ENCODE results near the gene COG5. TPM values are rescaled to one million over a fixed set of nuclear protein-coding genes. Genes with fewer than 3 reads are reported as not detected.

COG5 gene
- total RNA-seq, 1 experiment from 2014 or later, result 20.2 TPM

GRCh38 chr7:107236862-107237261, 326.9 kb downstream of the COG5 start:
- Histone ChIP-seq H4K20me1 (ENCODE audit: control insufficient read depth, insufficient read depth, insufficient read length) (no peaks in the 10 kb centered on the region), H2BK12ac (ENCODE audit: insufficient read length, low read depth, low read length) (no peak overlapping the region), H2AK5ac (ENCODE audit: insufficient read length, low read length) (no peak overlapping the region), H3T11ph (ENCODE audit: low read length) (no peak overlapping the region), H3K79me2 (ENCODE audit: insufficient read depth, low read length) (no peaks in the 10 kb centered on the region), H4K5ac (ENCODE audit: insufficient read length, low read depth, low read length) (no peak overlapping the region), H3K9ac (ENCODE audit: extremely low read depth, insufficient read length, low read length) (no peak overlapping the region), H2BK15ac (ENCODE audit: low read depth, low read length) (no peak overlapping the region), H3K4me2 (ENCODE audit: insufficient read depth, insufficient read length, low read length) (no peak overlapping the region), H4K91ac (ENCODE audit: insufficient read length, low read depth, low read length) (no peak overlapping the region), H2BK20ac (ENCODE audit: low read depth, low read length, poor library complexity, severe bottlenecking) (no peak overlapping the region), H3K9me3 (ENCODE audit: control insufficient read depth, low read depth, low read length) (no peaks in the 10 kb centered on the region), H3K23me2 (ENCODE audit: insufficient read length, low read depth, low read length, poor library complexity, severe bottlenecking) (no peaks in the 10 kb centered on the region), H3K56ac (ENCODE audit: insufficient read length, low read depth, low read length) (no peak overlapping the region), H3K27me3 (ENCODE audit: insufficient read depth, low read length) (no peaks in the 10 kb centered on the region), H3K23ac (ENCODE audit: insufficient read length, low read depth, low read length) (no peak overlapping the region), H2AFZ (ENCODE audit: low read length) (no peak overlapping the region), H3K4me1 (ENCODE audit: insufficient read depth, low read length) (peaks cover 5% of the 10 kb centered on the region; the same call in 1 of the 2 replicates), H3K79me1 (ENCODE audit: insufficient read depth, low read depth, low read length, poor library complexity, severe bottlenecking) (no peaks in the 10 kb centered on the region), H2BK5ac (ENCODE audit: insufficient read length, low read length) (no peak overlapping the region), H2BK120ac (ENCODE audit: low read depth, low read length, poor library complexity, severe bottlenecking) (no peak overlapping the region), H3K14ac (ENCODE audit: insufficient read depth, low read length) (no peak overlapping the region), H4K8ac (replicated peaks; ENCODE audit: insufficient read length, low read depth, low read length) (no peak overlapping the region), H3K4ac (ENCODE audit: low read depth, low read length) (no peak overlapping the region), H3K18ac (ENCODE audit: insufficient read length, low read depth, low read length) (no peak overlapping the region), H3K27ac (ENCODE audit: insufficient read length, low read depth, low read length) (no peak overlapping the region)
- no peak overlapping the region for H3K27ac Mint-ChIP-seq
- H3K4me3 Mint-ChIP-seq, result no peak overlapping the region
- no peaks in the 10 kb centered on the region for H3K9me3 Mint-ChIP-seq
- TF ChIP-seq, protein P1, sequence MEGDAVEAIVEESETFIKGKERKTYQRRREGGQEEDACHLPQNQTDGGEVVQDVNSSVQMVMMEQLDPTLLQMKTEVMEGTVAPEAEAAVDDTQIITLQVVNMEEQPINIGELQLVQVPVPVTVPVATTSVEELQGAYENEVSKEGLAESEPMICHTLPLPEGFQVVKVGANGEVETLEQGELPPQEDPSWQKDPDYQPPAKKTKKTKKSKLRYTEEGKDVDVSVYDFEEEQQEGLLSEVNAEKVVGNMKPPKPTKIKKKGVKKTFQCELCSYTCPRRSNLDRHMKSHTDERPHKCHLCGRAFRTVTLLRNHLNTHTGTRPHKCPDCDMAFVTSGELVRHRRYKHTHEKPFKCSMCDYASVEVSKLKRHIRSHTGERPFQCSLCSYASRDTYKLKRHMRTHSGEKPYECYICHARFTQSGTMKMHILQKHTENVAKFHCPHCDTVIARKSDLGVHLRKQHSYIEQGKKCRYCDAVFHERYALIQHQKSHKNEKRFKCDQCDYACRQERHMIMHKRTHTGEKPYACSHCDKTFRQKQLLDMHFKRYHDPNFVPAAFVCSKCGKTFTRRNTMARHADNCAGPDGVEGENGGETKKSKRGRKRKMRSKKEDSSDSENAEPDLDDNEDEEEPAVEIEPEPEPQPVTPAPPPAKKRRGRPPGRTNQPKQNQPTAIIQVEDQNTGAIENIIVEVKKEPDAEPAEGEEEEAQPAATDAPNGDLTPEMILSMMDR (conservative IDR thresholded peaks at IDR 0.05), result no peak
- no peaks in the 10 kb centered on the region for H3K36me3 Mint-ChIP-seq (ENCODE audit: insufficient read depth in 1 of 3, low read depth in 3 of 3)
- H3K4me1 Mint-ChIP-seq, result peaks cover 15 to 21% of the 10 kb centered on the region in 2 experiments
- no peak for DNase-seq
- H3K27me3 Mint-ChIP-seq (ENCODE audit: low read depth), result no peaks in the 10 kb centered on the region

Data from H9 (cell line).